Measurements from ENCODE around the gene HLA-B.

- TF ChIP-seq, protein P1, sequence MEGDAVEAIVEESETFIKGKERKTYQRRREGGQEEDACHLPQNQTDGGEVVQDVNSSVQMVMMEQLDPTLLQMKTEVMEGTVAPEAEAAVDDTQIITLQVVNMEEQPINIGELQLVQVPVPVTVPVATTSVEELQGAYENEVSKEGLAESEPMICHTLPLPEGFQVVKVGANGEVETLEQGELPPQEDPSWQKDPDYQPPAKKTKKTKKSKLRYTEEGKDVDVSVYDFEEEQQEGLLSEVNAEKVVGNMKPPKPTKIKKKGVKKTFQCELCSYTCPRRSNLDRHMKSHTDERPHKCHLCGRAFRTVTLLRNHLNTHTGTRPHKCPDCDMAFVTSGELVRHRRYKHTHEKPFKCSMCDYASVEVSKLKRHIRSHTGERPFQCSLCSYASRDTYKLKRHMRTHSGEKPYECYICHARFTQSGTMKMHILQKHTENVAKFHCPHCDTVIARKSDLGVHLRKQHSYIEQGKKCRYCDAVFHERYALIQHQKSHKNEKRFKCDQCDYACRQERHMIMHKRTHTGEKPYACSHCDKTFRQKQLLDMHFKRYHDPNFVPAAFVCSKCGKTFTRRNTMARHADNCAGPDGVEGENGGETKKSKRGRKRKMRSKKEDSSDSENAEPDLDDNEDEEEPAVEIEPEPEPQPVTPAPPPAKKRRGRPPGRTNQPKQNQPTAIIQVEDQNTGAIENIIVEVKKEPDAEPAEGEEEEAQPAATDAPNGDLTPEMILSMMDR (IDR thresholded peaks at IDR 0.05; ENCODE audit: low read depth, low read length, missing input control): no peak
- TF ChIP-seq, protein P2, sequence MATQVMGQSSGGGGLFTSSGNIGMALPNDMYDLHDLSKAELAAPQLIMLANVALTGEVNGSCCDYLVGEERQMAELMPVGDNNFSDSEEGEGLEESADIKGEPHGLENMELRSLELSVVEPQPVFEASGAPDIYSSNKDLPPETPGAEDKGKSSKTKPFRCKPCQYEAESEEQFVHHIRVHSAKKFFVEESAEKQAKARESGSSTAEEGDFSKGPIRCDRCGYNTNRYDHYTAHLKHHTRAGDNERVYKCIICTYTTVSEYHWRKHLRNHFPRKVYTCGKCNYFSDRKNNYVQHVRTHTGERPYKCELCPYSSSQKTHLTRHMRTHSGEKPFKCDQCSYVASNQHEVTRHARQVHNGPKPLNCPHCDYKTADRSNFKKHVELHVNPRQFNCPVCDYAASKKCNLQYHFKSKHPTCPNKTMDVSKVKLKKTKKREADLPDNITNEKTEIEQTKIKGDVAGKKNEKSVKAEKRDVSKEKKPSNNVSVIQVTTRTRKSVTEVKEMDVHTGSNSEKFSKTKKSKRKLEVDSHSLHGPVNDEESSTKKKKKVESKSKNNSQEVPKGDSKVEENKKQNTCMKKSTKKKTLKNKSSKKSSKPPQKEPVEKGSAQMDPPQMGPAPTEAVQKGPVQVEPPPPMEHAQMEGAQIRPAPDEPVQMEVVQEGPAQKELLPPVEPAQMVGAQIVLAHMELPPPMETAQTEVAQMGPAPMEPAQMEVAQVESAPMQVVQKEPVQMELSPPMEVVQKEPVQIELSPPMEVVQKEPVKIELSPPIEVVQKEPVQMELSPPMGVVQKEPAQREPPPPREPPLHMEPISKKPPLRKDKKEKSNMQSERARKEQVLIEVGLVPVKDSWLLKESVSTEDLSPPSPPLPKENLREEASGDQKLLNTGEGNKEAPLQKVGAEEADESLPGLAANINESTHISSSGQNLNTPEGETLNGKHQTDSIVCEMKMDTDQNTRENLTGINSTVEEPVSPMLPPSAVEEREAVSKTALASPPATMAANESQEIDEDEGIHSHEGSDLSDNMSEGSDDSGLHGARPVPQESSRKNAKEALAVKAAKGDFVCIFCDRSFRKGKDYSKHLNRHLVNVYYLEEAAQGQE (IDR thresholded peaks at IDR 0.05): no peak
- TF ChIP-seq ATF3 (IDR thresholded peaks at IDR 0.05): no peak
- TF ChIP-seq, protein P3, sequence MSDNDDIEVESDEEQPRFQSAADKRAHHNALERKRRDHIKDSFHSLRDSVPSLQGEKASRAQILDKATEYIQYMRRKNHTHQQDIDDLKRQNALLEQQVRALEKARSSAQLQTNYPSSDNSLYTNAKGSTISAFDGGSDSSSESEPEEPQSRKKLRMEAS (IDR thresholded peaks at IDR 0.05): no peak
- no peak for TF ChIP-seq SP1 (IDR thresholded peaks at IDR 0.05)
- no peak for TF ChIP-seq TAF1 (conservative IDR thresholded peaks at IDR 0.05)
- no peak for TF ChIP-seq GABPA (IDR thresholded peaks at IDR 0.05 in 1 of 2, conservative IDR thresholded peaks at IDR 0.05 in 1 of 2)
- no peak for TF ChIP-seq JUND (IDR thresholded peaks at IDR 0.05)
- no peak for TF ChIP-seq RAD21 (IDR thresholded peaks at IDR 0.05)
- TF ChIP-seq YY1 (IDR thresholded peaks at IDR 0.05): no peak
- TF ChIP-seq FOXA1 (IDR thresholded peaks at IDR 0.05): no peak
These were observed 39.9 kb downstream of the HLA-B start for GRCh38 chr6:31317036-31317435.

Data from liver (tissue), 3 donors.